ENCODE results near the gene BEGAIN. TPM values are rescaled to one million over a fixed set of nuclear protein-coding genes. Genes with fewer than 3 reads are reported as not detected.

BEGAIN gene
- total and polyA plus RNA-seq, 2 of the 8 experiments (the other 6 are each of a cell fraction or from before 2014, with no cell fraction given) = 2.9 to 3.0 TPM

- no peak for FAIRE-seq
- CTCF ChIA-PET (ENCODE audit: partially characterized antibody) = interaction anchor here (0.8 to 2.0 kb wide), 3 partner anchors 22 to 32 kb away, joined by 3 to 8 read pairs (median 5); no protein-coding TSS in a partner anchor
- H3K56ac ChIP-seq (replicated peaks; ENCODE audit: insufficient read length, low read depth, low read length) = no peak overlapping the region
Measured at GRCh38 chr14:100623961-100624360, 36.7 kb upstream of the BEGAIN start.

More at GRCh38 chr14:100623961-100624360, 36.7 kb upstream of the BEGAIN start:
- TF ChIP-seq BRCA1 (IDR thresholded peaks at IDR 0.05; ENCODE audit: low read depth, low read length) = no peak
- no peak for TF ChIP-seq RXRA (IDR thresholded peaks at IDR 0.05; ENCODE audit: insufficient read depth, low read depth, low read length)
- no peak for TF ChIP-seq YY1 (IDR thresholded peaks at IDR 0.05; ENCODE audit: low read depth, low read length)
- TF ChIP-seq POU5F1 (IDR thresholded peaks at IDR 0.05; ENCODE audit: low read depth, low read length) = no peak
- no peak for TF ChIP-seq EZH2 (IDR thresholded peaks at IDR 0.05; ENCODE audit: low read depth, low read length, severe bottlenecking)
- TF ChIP-seq, protein P1, sequence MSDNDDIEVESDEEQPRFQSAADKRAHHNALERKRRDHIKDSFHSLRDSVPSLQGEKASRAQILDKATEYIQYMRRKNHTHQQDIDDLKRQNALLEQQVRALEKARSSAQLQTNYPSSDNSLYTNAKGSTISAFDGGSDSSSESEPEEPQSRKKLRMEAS (IDR thresholded peaks at IDR 0.05) = no peak
- no peak for TF ChIP-seq PHF8 (conservative IDR thresholded peaks at IDR 0.05; ENCODE audit: low read depth, low read length)
- TF ChIP-seq NANOG (IDR thresholded peaks at IDR 0.05; ENCODE audit: insufficient read depth, low read depth, low read length, poor library complexity, severe bottlenecking) = no peak
- H3K79me1 ChIP-seq (ENCODE audit: low read depth, low read length) = no peaks in the 10 kb centered on the region
- no peaks in the 10 kb centered on the region for H3K79me2 ChIP-seq (ENCODE audit: control insufficient read depth in 1 of 2, insufficient read depth in 2 of 2, low read length in 2 of 2)
- H2AFZ ChIP-seq (ENCODE audit: low read length) = no peak overlapping the region
- H2BK5ac ChIP-seq (ENCODE audit: low read depth, low read length) = no peak overlapping the region
- H3K18ac ChIP-seq (ENCODE audit: extremely low read depth, low read length) = no peak overlapping the region; the same call in 1 of the 2 replicates
- H3K4me2 ChIP-seq (ENCODE audit: insufficient read depth in 1 of 2, low read depth in 2 of 2, low read length in 2 of 2) = no peak overlapping the region
- no peak overlapping the region for H4K91ac ChIP-seq (replicated peaks; ENCODE audit: insufficient read length, low read length)
- H3K4ac ChIP-seq (replicated peaks; ENCODE audit: insufficient read length, low read depth, low read length) = no peak overlapping the region
- no peak overlapping the region for H3K27ac ChIP-seq (ENCODE audit: low read depth, low read length)
- no peak overlapping the region for H2BK15ac ChIP-seq (ENCODE audit: low read length)
- H2BK20ac ChIP-seq (ENCODE audit: low read length) = no peak overlapping the region
- no peak overlapping the region for H4K5ac ChIP-seq (ENCODE audit: insufficient read length, low read depth, low read length)
- 82% methylated on average over 7 of the region's 8 CpGs; no CpG with 5 or more reads in 1 of the 2 experiments for WGBS, 2 experiments (ENCODE audit: extremely low coverage in 1 of 2, insufficient coverage in 1 of 2, insufficient read length in 1 of 2, insufficient replicate concordance in 2 of 2, low coverage in 1 of 2, low lambda C conversion rate in 2 of 2, missing lambda C conversion rate in 1 of 2)
- no peak overlapping the region for H3K4me3 ChIP-seq (ENCODE audit: extremely low read depth in 1 of 4, insufficient read depth in 2 of 4, low read depth in 3 of 4, low read length in 4 of 4)
- H3K14ac ChIP-seq (ENCODE audit: insufficient read length) = no peak overlapping the region
- no peak overlapping the region; the same call in 1 of the 2 replicates for H2BK12ac ChIP-seq (ENCODE audit: low read depth, low read length)
- H4K8ac ChIP-seq (ENCODE audit: extremely low read depth, insufficient read depth, low read length) = peak overlapping the region; percentile 4; the same call in 1 of the 2 replicates
- POLR2A ChIA-PET (ENCODE audit: partially characterized antibody) = no interaction called here
- peaks cover 2% of the 10 kb centered on the region; the same call in 1 of the 2 replicates for H3K23me2 ChIP-seq (ENCODE audit: low read depth, low read length)
- no peaks in the 10 kb centered on the region for H4K20me1 ChIP-seq (replicated peaks in 1 of 2; ENCODE audit: control insufficient read depth in 1 of 2, insufficient read depth in 2 of 2, low read length in 2 of 2)
- no peaks in the 10 kb centered on the region for H3K36me3 ChIP-seq (ENCODE audit: control insufficient read depth in 2 of 4, insufficient read depth in 4 of 4, low read length in 3 of 4)
- no peak overlapping the region for H3K23ac ChIP-seq (ENCODE audit: insufficient read length)
- H2BK120ac ChIP-seq (replicated peaks; ENCODE audit: low read depth, low read length) = no peak overlapping the region
- no peaks in the 10 kb centered on the region for H3K9me3 ChIP-seq (ENCODE audit: insufficient read depth in 2 of 2, low read depth in 1 of 2, low read length in 1 of 2)
- peaks cover 0 to 7% (median under 1%) of the 10 kb centered on the region in 4 experiments; a peak in 3 of 7 replicates for H3K27me3 ChIP-seq (replicated peaks in 1 of 4; ENCODE audit: control insufficient read depth in 3 of 4, extremely low read depth in 1 of 4, insufficient read depth in 3 of 4, low read length in 3 of 4)
- 0 out of 2 replicates have a peak overlapping the region, but pooled peaks have one; percentile 53 for H2AK5ac ChIP-seq (ENCODE audit: low read depth, low read length)
- DNase-seq (ENCODE audit: low read depth in 1 of 2, low spot score in 2 of 2) = no peak
- no peak overlapping the region for H3K9ac ChIP-seq (replicated peaks in 1 of 4; ENCODE audit: extremely low read depth in 1 of 4, low read depth in 3 of 4, low read length in 3 of 4)
- no peaks in the 10 kb centered on the region for H3K4me1 ChIP-seq (replicated peaks in 1 of 4; ENCODE audit: control insufficient read depth in 3 of 4, insufficient read depth in 4 of 4, low read length in 3 of 4)

Data from H1 (cell line).